ENCODE results near the gene ADGRB2.
A peak's percentile ranks its signal among the peaks of the same experiment; 100 is the strongest.

Gene ADGRB2

GRCh38 chr1:31780632-31781031 lies 16.5 kb upstream of the ADGRB2 start:
- no peak overlapping the region for H2BK5ac ChIP-seq (ENCODE audit: low read length)
- no peaks in the 10 kb centered on the region for H3K36me3 ChIP-seq (replicated peaks in 1 of 2; ENCODE audit: control insufficient read depth in 2 of 2, insufficient read depth in 2 of 2, low read length in 2 of 2)
- peaks cover 0 to 33% (median 0%) of the 10 kb centered on the region in 3 experiments for H3K27me3 ChIP-seq (ENCODE audit: control insufficient read depth in 3 of 3, insufficient read depth in 3 of 3, low read depth in 1 of 3, low read length in 3 of 3)
- no peak overlapping the region for H2BK120ac ChIP-seq (ENCODE audit: low read depth, low read length)
- peak overlapping the region; percentile 59 for H3K18ac ChIP-seq (ENCODE audit: low read length)
- H3K14ac ChIP-seq (ENCODE audit: low read length), result no peak overlapping the region
- H3K9ac ChIP-seq (ENCODE audit: low read depth, low read length, poor library complexity), result no peak overlapping the region
- no peaks in the 10 kb centered on the region for H3K79me1 ChIP-seq (ENCODE audit: low read depth, low read length)
- no peak overlapping the region for H2AK5ac ChIP-seq (ENCODE audit: low read depth, low read length)
- peaks cover 25 to 51% of the 10 kb centered on the region in 2 donors for H3K4me1 ChIP-seq (ENCODE audit: control insufficient read depth in 2 of 2, insufficient read depth in 1 of 2, low read depth in 1 of 2, low read length in 2 of 2)
- H4K8ac ChIP-seq (ENCODE audit: low read depth, low read length), result no peak overlapping the region
- H3K4me3 ChIP-seq (ENCODE audit: low read length in 2 of 2), result no peak overlapping the region
- no peaks in the 10 kb centered on the region for H3K9me3 ChIP-seq (replicated peaks in 1 of 2; ENCODE audit: control insufficient read depth in 2 of 2, insufficient read depth in 1 of 2, low read depth in 1 of 2, low read length in 2 of 2)
- WGBS, 2 donors (ENCODE audit: extremely low coverage in 2 of 2, insufficient read length in 2 of 2, insufficient replicate concordance in 1 of 2), result no CpG with 5 or more reads among the region's 2 CpGs
- H2BK12ac ChIP-seq (ENCODE audit: low read length), result no peak overlapping the region
- no peak overlapping the region for H3K4me2 ChIP-seq (ENCODE audit: insufficient read depth, low read length, poor library complexity, severe bottlenecking)
- H3K4ac ChIP-seq (ENCODE audit: low read length), result no peak overlapping the region
- H3K27ac ChIP-seq (replicated peaks; ENCODE audit: low read length), result no peak overlapping the region
- no peak overlapping the region for H2BK15ac ChIP-seq (ENCODE audit: low read length)
- DNase-seq (ENCODE audit: low spot score), result no peak
- no peak overlapping the region for H4K91ac ChIP-seq (ENCODE audit: low read depth, low read length, poor library complexity)
- H3K23ac ChIP-seq (ENCODE audit: low read depth, low read length, poor library complexity), result no peak overlapping the region
- no peak overlapping the region for H2AFZ ChIP-seq (ENCODE audit: low read length)

GRCh38 chr1:31779687-31780086 lies 15.5 kb upstream of the ADGRB2 start:
- Histone ChIP-seq H3K4ac (ENCODE audit: low read length) (no peak overlapping the region), H2BK5ac (ENCODE audit: low read length) (no peak overlapping the region), H2BK120ac (ENCODE audit: low read depth, low read length) (no peak overlapping the region), H3K27me3 (ENCODE audit: control insufficient read depth in 3 of 3, insufficient read depth in 3 of 3, low read depth in 1 of 3, low read length in 3 of 3) (peaks cover 0 to 42% (median 0%) of the 10 kb centered on the region in 3 experiments), H3K4me2 (ENCODE audit: insufficient read depth, low read length, poor library complexity, severe bottlenecking) (no peak overlapping the region), H3K4me1 (ENCODE audit: control insufficient read depth in 2 of 2, insufficient read depth in 1 of 2, low read depth in 1 of 2, low read length in 2 of 2) (peaks cover 25 to 42% of the 10 kb centered on the region in 2 donors), H3K27ac (replicated peaks; ENCODE audit: low read length) (no peak overlapping the region), H3K9ac (ENCODE audit: low read depth, low read length, poor library complexity) (no peak overlapping the region), H3K23ac (ENCODE audit: low read depth, low read length, poor library complexity) (no peak overlapping the region), H3K79me1 (ENCODE audit: low read depth, low read length) (no peaks in the 10 kb centered on the region), H4K91ac (ENCODE audit: low read depth, low read length, poor library complexity) (no peak overlapping the region), H3K36me3 (replicated peaks in 1 of 2; ENCODE audit: control insufficient read depth in 2 of 2, insufficient read depth in 2 of 2, low read length in 2 of 2) (no peaks in the 10 kb centered on the region), H3K4me3 (ENCODE audit: low read length in 2 of 2) (no peak overlapping the region), H2AFZ (ENCODE audit: low read length) (no peak overlapping the region), H2AK5ac (ENCODE audit: low read depth, low read length) (no peak overlapping the region), H2BK15ac (ENCODE audit: low read length) (no peak overlapping the region), H2BK12ac (ENCODE audit: low read length) (no peak overlapping the region), H3K14ac (ENCODE audit: low read length) (no peak overlapping the region), H4K8ac (ENCODE audit: low read depth, low read length) (no peak overlapping the region), H3K18ac (ENCODE audit: low read length) (no peak overlapping the region), H3K9me3 (replicated peaks in 1 of 2; ENCODE audit: control insufficient read depth in 2 of 2, insufficient read depth in 1 of 2, low read depth in 1 of 2, low read length in 2 of 2) (peaks cover 0 to 4% of the 10 kb centered on the region in 2 donors)
- DNase-seq (ENCODE audit: low spot score), result no peak
- WGBS, 2 donors (ENCODE audit: extremely low coverage in 2 of 2, insufficient read length in 2 of 2, insufficient replicate concordance in 1 of 2), result no CpG with 5 or more reads among the region's 9 CpGs

GRCh38 chr1:31778763-31779488 lies 14.8 kb upstream of the ADGRB2 start:
- H3K79me1 ChIP-seq (ENCODE audit: low read depth, low read length), result no peaks in the 10 kb centered on the region
- no peak overlapping the region for H2AK5ac ChIP-seq (ENCODE audit: low read depth, low read length)
- H3K4me3 ChIP-seq (ENCODE audit: low read length in 2 of 2), result no peak overlapping the region
- no peak overlapping the region for H4K8ac ChIP-seq (ENCODE audit: low read depth, low read length)
- no peak overlapping the region for H4K91ac ChIP-seq (ENCODE audit: low read depth, low read length, poor library complexity)
- no peak overlapping the region for H2AFZ ChIP-seq (ENCODE audit: low read length)
- DNase-seq (ENCODE audit: low spot score), result no peak
- no peak overlapping the region for H2BK5ac ChIP-seq (ENCODE audit: low read length)
- H3K18ac ChIP-seq (ENCODE audit: low read length), result no peak overlapping the region
- H3K27ac ChIP-seq (replicated peaks; ENCODE audit: low read length), result no peak overlapping the region
- H3K9ac ChIP-seq (ENCODE audit: low read depth, low read length, poor library complexity), result no peak overlapping the region
- H3K9me3 ChIP-seq (replicated peaks in 1 of 2; ENCODE audit: control insufficient read depth in 2 of 2, insufficient read depth in 1 of 2, low read depth in 1 of 2, low read length in 2 of 2), result peaks cover 0 to 4% of the 10 kb centered on the region in 2 donors
- peaks cover 0 to 50% (median 5%) of the 10 kb centered on the region in 3 experiments for H3K27me3 ChIP-seq (ENCODE audit: control insufficient read depth in 3 of 3, insufficient read depth in 3 of 3, low read depth in 1 of 3, low read length in 3 of 3)
- H2BK15ac ChIP-seq (ENCODE audit: low read length), result no peak overlapping the region
- no peak overlapping the region for H2BK120ac ChIP-seq (ENCODE audit: low read depth, low read length)
- peaks cover 25 to 35% of the 10 kb centered on the region in 2 donors for H3K4me1 ChIP-seq (ENCODE audit: control insufficient read depth in 2 of 2, insufficient read depth in 1 of 2, low read depth in 1 of 2, low read length in 2 of 2)
- H3K4me2 ChIP-seq (ENCODE audit: insufficient read depth, low read length, poor library complexity, severe bottlenecking), result no peak overlapping the region
- H3K23ac ChIP-seq (ENCODE audit: low read depth, low read length, poor library complexity), result no peak overlapping the region
- H3K36me3 ChIP-seq (replicated peaks in 1 of 2; ENCODE audit: control insufficient read depth in 2 of 2, insufficient read depth in 2 of 2, low read length in 2 of 2), result no peaks in the 10 kb centered on the region
- H3K4ac ChIP-seq (ENCODE audit: low read length), result no peak overlapping the region
- no peak overlapping the region for H3K14ac ChIP-seq (ENCODE audit: low read length)
- no CpG with 5 or more reads among the region's 11 CpGs for WGBS, 2 donors (ENCODE audit: extremely low coverage in 2 of 2, insufficient read length in 2 of 2, insufficient replicate concordance in 1 of 2)
- H2BK12ac ChIP-seq (ENCODE audit: low read length), result no peak overlapping the region

- H3K4ac ChIP-seq (ENCODE audit: low read length), result no peak overlapping the region
- H3K18ac ChIP-seq (ENCODE audit: low read length), result no peak overlapping the region
- no peak overlapping the region for H3K23ac ChIP-seq (ENCODE audit: low read depth, low read length, poor library complexity)
- DNase-seq (ENCODE audit: low spot score), result no peak
- peaks cover 2% of the 10 kb centered on the region for H3K79me1 ChIP-seq (ENCODE audit: low read depth, low read length)
- no peak overlapping the region for H2AK5ac ChIP-seq (ENCODE audit: low read depth, low read length)
- peaks cover 2 to 4% of the 10 kb centered on the region in 2 donors for H3K9me3 ChIP-seq (replicated peaks in 1 of 2; ENCODE audit: control insufficient read depth in 2 of 2, insufficient read depth in 1 of 2, low read depth in 1 of 2, low read length in 2 of 2)
- no peak overlapping the region for H4K91ac ChIP-seq (ENCODE audit: low read depth, low read length, poor library complexity)
- peaks cover 17 to 21% of the 10 kb centered on the region in 2 donors for H3K4me1 ChIP-seq (ENCODE audit: control insufficient read depth in 2 of 2, insufficient read depth in 1 of 2, low read depth in 1 of 2, low read length in 2 of 2)
- no peak overlapping the region for H2AFZ ChIP-seq (ENCODE audit: low read length)
- H3K27me3 ChIP-seq (ENCODE audit: control insufficient read depth in 3 of 3, insufficient read depth in 3 of 3, low read depth in 1 of 3, low read length in 3 of 3), result peaks cover 18 to 74% (median 29%) of the 10 kb centered on the region in 3 experiments
- H3K27ac ChIP-seq (replicated peaks; ENCODE audit: low read length), result no peak overlapping the region
- WGBS, 2 donors (ENCODE audit: extremely low coverage in 2 of 2, insufficient read length in 2 of 2, insufficient replicate concordance in 1 of 2), result no CpG with 5 or more reads among the region's 3 CpGs
- no peak overlapping the region for H4K8ac ChIP-seq (ENCODE audit: low read depth, low read length)
- H3K9ac ChIP-seq (ENCODE audit: low read depth, low read length, poor library complexity), result no peak overlapping the region
- H2BK15ac ChIP-seq (ENCODE audit: low read length), result no peak overlapping the region
- H3K4me2 ChIP-seq (ENCODE audit: insufficient read depth, low read length, poor library complexity, severe bottlenecking), result no peak overlapping the region
- no peak overlapping the region for H2BK12ac ChIP-seq (ENCODE audit: low read length)
- no peak overlapping the region for H3K14ac ChIP-seq (ENCODE audit: low read length)
- H3K4me3 ChIP-seq (ENCODE audit: low read length in 2 of 2), result no peak overlapping the region
- no peaks in the 10 kb centered on the region for H3K36me3 ChIP-seq (replicated peaks in 1 of 2; ENCODE audit: control insufficient read depth in 2 of 2, insufficient read depth in 2 of 2, low read length in 2 of 2)
- no peak overlapping the region for H2BK120ac ChIP-seq (ENCODE audit: low read depth, low read length)
- H2BK5ac ChIP-seq (ENCODE audit: low read length), result no peak overlapping the region
These were observed 12.4 kb upstream of the ADGRB2 start for GRCh38 chr1:31776516-31776915.

Measured in neuronal stem cell (in vitro differentiated cells).